Activated T-cell treated with anti-CD3 and anti-CD28 coated beads, Interleukin-2, amount 50 U/mL, for 72 hours (primary cell): Measurements from ENCODE around the gene LBX2. TPM values are rescaled to one million over a fixed set of nuclear protein-coding genes. Genes with fewer than 3 reads are reported as not detected.
A peak's percentile ranks its signal among the peaks of the same experiment; 100 is the strongest.

Source experiments
- ATAC-seq, 2 donors: fragments of 150-1000 bp; cut with Tn5 transposase; replicated peaks in 1 of 2; 2 replicates each; pipeline ENCODE4 v1.10.0; 2021; ENCODE audit warnings: moderate library complexity in 2 of 2, mild to moderate bottlenecking in 1 of 2
- DNase-seq, 2 donors: peaks; one replicate each; pipeline ENCODE4 v3.0.0; 2021 to 2022; ENCODE audit warnings: mixed read lengths in 1 of 2
- H3K27ac Mint-ChIP-seq: one replicate; pipeline ENCODE4 v1.8.0; 2022; ENCODE audit warnings: mild to moderate bottlenecking, moderate library complexity, mixed read lengths
- H3K27me3 Mint-ChIP-seq: one replicate; pipeline ENCODE4 v1.8.0; 2022; ENCODE audit warnings: low read depth, mixed read lengths
- H3K36me3 Mint-ChIP-seq, 2 donors: one replicate each; pipeline ENCODE4 v1.8.0; 2022; ENCODE audit warnings: mixed read lengths in 2 of 2, mild to moderate bottlenecking in 1 of 2; ENCODE audit not compliant: insufficient read depth in 2 of 2
- H3K4me1 Mint-ChIP-seq: one replicate; pipeline ENCODE4 v1.8.0; 2022; ENCODE audit warnings: low read depth, mixed read lengths
- H3K4me3 Mint-ChIP-seq, 2 donors: one replicate each; pipeline ENCODE4 v1.8.0; 2022; ENCODE audit warnings: mild to moderate bottlenecking in 2 of 2, mixed read lengths in 2 of 2, moderate library complexity in 2 of 2
- H3K9me3 Mint-ChIP-seq, 2 donors: one replicate each; pipeline ENCODE4 v1.8.0; 2022; ENCODE audit warnings: mixed read lengths in 2 of 2
- total RNA-seq, 2 donors: library from RNA; stranded (reverse); gene quantifications; one replicate each; pipeline ENCODE4 v1.2.3, GENCODE V29; 2022

Gene LBX2
- total RNA-seq, 2 donors from 2014 or later, result 1.2 TPM

DNA sequence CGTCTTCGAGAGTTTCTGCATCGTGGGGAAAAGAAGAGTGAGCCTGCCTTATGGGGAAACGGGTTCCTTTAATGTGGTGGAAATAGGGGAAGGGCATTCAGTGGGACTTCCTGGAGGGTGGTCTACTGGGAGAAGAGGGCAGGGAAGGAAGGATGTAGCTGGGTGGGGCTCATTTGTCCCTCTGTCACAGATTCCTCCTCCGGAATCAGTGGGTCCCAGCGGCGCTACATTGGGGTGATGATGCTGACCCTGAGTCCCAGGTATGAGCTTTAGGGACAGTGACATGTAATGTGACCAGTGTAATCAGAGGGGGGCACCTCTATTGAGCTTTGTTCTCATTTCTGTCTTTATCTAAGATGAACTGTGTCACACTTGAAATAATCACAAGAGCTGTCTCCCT lies 32.3 kb upstream of the LBX2 start:
- no peaks in the 10 kb centered on the region for H3K9me3 Mint-ChIP-seq
- no peaks in the 10 kb centered on the region for H3K27me3 Mint-ChIP-seq
- H3K4me3 Mint-ChIP-seq, result peak overlapping the region; percentile 98 to 99
- DNase-seq, result no peak
- peaks cover 18 to 19% of the 10 kb centered on the region in 2 donors for H3K36me3 Mint-ChIP-seq
- no peak overlapping the region for H3K27ac Mint-ChIP-seq
- ATAC-seq, result no peak
- H3K4me1 Mint-ChIP-seq, result peaks cover 38% of the 10 kb centered on the region

DNA sequence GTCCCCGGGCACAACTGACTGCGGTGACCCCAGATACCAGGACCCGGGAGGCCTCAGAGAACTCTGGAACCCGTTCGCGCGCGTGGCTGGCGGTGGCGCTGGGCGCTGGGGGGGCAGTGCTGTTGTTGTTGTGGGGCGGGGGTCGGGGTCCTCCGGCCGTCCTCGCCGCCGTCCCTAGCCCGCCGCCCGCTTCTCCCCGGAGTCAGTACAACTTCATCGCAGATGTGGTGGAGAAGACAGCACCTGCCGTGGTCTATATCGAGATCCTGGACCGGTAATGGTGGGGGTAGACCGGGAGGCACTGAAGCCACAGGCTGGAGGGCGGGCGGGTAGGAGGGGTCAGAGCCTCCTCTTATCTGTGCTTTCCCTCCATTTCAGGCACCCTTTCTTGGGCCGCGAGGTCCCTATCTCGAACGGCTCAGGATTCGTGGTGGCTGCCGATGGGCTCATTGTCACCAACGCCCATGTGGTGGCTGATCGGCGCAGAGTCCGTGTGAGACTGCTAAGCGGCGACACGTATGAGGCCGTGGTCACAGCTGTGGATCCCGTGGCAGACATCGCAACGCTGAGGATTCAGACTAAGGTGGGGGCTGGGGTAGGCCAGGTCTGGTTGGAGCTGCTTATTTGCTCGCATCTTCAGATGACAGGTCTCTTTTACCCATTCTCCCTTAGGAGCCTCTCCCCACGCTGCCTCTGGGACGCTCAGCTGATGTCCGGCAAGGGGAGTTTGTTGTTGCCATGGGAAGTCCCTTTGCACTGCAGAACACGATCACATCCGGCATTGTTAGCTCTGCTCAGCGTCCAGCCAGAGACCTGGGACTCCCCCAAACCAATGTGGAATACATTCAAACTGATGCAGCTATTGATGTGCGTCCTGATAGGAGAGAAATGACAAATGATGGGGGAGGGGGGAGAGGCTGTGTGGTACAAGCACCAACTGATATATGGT lies 31.1 kb upstream of the LBX2 start:
- H3K36me3 Mint-ChIP-seq, result peaks cover 23 to 24% of the 10 kb centered on the region in 2 donors
- H3K27me3 Mint-ChIP-seq, result no peaks in the 10 kb centered on the region
- H3K4me1 Mint-ChIP-seq, result peaks cover 38% of the 10 kb centered on the region
- peak overlapping the region; percentile 98 to 99 for H3K4me3 Mint-ChIP-seq
- DNase-seq (peak; percentile 68 to 71), ATAC-seq (peak; percentile 38 to 60)
- peak overlapping the region; percentile 50 for H3K27ac Mint-ChIP-seq
- peaks cover 0 to 3% of the 10 kb centered on the region in 2 donors for H3K9me3 Mint-ChIP-seq

DNA sequence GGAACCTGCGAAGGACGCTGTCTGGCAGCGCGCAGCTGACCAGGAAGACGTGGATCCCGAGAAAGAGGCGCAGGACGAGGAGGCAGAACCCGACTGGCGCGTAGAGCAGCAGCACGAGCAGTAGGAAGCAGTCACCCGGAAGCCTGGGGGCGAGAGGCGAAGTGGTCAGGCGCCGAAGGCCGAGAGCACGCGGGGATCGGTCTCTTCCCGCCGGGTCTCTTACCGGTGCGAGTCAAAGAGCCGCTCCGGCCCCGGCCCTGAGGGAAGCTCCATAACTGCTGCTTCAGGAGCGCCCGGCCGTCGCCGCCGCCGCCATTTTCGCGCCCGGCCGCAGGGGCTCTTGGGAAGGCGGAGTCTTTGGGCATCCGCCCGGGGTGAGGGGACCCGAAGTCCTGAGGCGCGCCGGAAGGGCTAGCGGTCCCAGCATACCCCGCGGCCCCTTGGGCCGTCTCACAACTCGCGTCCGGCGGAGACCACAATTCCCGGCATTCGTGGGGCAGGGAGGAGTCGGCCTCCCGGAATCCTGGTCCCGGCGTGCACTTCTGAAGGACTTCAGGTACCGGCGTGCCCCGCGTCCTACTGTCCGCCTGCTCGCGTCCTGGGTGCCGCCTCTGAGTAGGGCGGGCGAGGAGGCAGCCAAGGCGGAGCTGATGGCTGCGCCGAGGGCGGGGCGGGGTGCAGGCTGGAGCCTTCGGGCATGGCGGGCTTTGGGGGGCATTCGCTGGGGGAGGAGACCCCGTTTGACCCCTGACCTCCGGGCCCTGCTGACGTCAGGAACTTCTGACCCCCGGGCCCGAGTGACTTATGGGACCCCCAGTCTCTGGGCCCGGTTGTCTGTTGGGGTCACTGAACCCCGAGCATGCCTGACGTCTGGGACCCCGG lies 30.2 kb upstream of the LBX2 start, which contains the start of the genes AUP1 and HTRA2:
TSS of gene AUP1 (minus strand) at position 350 of the 882 bp plus-strand sequence. CDS start at position 273, 77 bp downstream.
TSS of gene HTRA2 (plus strand) at position 577 of the 882 bp plus-strand sequence. CDS start at position 651, 74 bp downstream.
- peaks cover 38% of the 10 kb centered on the region for H3K4me1 Mint-ChIP-seq
- peaks cover 23 to 24% of the 10 kb centered on the region in 2 donors for H3K36me3 Mint-ChIP-seq
- peak within 1 kb of the TSS; percentile 98 to 99 for H3K4me3 Mint-ChIP-seq
- no peaks in the 10 kb centered on the region for H3K27me3 Mint-ChIP-seq
- peaks cover 0 to 3% of the 10 kb centered on the region in 2 donors for H3K9me3 Mint-ChIP-seq
- H3K27ac Mint-ChIP-seq, result peak within 1 kb of the TSS; percentile 94
- peak; percentile 83 to 86 for ATAC-seq
- peak; percentile 90 to 93 for DNase-seq

DNA sequence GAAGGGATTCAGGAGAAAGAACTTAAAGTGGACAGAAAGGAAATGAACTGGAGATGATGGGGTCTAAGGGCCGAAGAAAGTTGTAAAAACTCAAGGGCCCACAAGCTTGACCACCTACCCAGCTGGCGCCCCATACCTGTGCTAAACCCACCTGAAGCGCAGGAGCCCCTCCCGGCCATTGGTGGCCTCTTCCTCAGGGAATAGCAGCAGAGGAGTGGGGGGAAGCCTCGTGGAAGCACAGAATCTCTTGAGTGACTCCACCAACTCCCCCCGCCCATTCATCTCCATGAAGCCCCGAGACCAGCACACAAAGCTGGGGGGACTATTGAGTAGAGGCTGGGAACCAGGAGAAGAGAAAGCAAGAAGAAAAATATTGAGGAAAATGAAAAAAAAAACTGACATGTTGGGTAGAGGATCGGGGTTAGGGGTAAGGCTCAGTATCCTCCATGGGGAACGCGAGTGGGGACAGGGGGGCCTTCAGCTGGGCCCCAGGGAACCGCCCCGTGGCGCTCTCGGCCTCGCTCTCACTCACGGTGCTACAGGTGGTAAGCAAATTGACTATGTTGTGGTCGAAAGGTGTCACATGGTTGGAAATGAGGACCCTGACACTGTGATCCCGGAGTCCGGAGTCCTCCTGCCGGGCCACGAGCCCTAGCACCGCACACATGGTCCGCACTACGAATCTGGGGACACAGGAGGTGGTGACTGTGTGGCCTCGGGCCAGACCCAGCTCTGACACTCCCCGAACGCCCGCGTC lies 29.4 kb upstream of the LBX2 start:
- peak; percentile 28 to 44 for DNase-seq
- H3K36me3 Mint-ChIP-seq, result peaks cover 23 to 24% of the 10 kb centered on the region in 2 donors
- H3K27ac Mint-ChIP-seq, result peak overlapping the region; percentile 94
- H3K4me3 Mint-ChIP-seq, result peak overlapping the region; percentile 98 to 99
- H3K4me1 Mint-ChIP-seq, result peaks cover 38% of the 10 kb centered on the region
- peaks cover 0 to 3% of the 10 kb centered on the region in 2 donors for H3K9me3 Mint-ChIP-seq
- peak; percentile 4 to 10 for ATAC-seq
- H3K27me3 Mint-ChIP-seq, result no peaks in the 10 kb centered on the region

DNA sequence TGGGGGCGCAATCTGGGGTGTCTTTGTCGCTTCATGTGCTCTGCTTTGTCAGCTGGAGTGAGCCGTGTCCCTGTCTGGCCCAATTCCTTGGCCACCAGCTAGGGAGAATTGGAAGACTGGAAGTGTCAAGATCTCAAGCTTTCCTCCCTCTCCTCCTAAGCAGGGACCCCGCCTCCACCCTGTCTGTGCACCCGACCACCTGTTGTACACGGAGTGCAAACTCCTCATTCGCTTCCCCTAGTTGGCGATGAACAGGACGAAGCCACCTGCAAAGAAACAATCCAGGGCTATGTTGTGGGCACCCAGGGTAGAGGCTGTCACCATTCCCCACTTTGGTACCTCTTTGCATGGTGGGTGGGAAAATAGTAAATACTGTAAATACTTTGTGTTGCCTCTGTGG lies 28.3 kb upstream of the LBX2 start:
- peaks cover 0 to 3% of the 10 kb centered on the region in 2 donors for H3K9me3 Mint-ChIP-seq
- peaks cover 38% of the 10 kb centered on the region for H3K4me1 Mint-ChIP-seq
- DNase-seq (no peak), ATAC-seq (no peak)
- H3K36me3 Mint-ChIP-seq, result peaks cover 23% of the 10 kb centered on the region in 2 donors
- no peaks in the 10 kb centered on the region for H3K27me3 Mint-ChIP-seq
- H3K4me3 Mint-ChIP-seq, result peak overlapping the region; percentile 98 to 99
- no peak overlapping the region for H3K27ac Mint-ChIP-seq

DNA sequence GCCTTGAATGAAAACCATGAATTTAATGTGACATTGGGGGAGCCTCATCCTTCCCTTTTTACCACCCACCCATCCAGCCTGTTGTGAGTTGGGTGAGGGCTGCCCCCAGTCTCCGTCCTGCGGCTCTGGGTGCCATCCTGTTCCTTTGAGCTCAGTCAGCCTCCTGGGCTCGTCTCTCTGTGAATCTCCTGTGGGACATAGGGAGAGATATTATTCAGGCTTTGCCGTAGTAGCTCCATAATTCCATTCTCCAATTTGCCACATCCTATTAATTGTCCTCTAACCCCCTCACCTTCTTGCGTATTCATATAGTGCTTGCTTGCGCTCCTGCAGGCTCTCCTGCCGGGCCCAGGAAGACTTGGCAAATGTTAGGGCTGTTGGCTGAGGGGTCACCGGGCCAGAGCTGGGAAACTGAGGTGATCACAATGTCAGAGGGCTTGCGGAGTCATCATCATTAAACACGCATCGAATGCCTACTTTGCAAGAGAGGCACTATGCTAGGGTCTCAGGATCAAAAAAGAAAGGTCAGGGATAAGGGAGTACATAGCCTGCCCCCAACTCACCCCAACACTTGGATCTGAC lies 27.3 kb upstream of the LBX2 start:
- Mint-ChIP-seq H3K4me1 (peaks cover 31% of the 10 kb centered on the region), H3K36me3 (peaks cover 17 to 19% of the 10 kb centered on the region in 2 donors), H3K27ac (no peak overlapping the region), H3K27me3 (no peaks in the 10 kb centered on the region), H3K4me3 (peak overlapping the region; percentile 36 to 53), H3K9me3 (peaks cover 0 to 3% of the 10 kb centered on the region in 2 donors)
- DNase-seq (no peak), ATAC-seq (no peak)

DNA sequence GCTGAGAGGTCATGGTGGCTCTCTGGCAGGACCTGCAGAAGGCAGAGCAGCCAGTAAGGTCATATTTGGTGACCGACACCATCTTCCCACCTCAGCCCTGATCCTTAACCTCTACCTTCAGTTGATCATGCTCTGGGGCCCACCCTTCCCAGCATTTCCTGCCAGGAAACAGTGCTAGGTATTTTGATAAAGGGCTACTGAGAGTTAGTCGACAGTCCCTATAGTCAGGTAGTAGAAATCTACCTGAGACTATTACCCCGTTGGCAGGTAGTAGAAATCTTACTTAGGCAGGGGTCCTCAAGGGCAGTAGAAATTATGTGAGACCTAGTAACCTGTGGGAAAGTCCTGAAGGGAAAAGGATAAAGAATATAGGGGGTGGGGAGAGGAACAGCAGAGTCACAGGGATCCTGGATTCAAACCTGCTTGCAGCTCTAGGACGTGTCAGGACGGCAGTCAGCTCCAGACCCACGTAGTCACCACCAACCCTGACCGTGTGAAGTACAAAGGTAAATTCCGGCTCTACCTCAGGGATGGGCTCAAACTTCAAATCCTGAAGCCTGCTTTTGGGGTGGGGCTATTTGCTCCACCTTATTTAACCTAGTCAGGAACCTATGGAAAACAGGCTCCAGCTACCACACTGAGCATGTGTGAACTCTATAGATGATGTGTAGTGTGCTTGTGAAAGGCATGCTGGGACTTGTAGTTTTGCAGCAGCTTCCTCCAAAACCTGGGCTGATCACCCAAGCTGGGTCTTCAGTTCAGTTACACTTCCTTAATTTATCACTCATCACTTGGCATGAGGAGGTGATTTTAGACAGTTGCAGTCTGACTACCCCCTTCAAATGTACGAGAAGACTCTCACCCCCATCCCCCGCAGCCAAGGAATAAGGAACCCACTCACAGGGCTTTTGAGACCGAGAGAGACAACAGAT lies 26.6 kb upstream of the LBX2 start, which contains the start of gene DQX1:
TSS of gene DQX1 (minus strand) at position 515 of the 932 bp plus-strand sequence. CDS start at position 13, 502 bp downstream.
- H3K4me3 Mint-ChIP-seq, result peak within 1 kb of the TSS; percentile 36 to 53
- H3K27me3 Mint-ChIP-seq, result no peaks in the 10 kb centered on the region
- peaks cover 23% of the 10 kb centered on the region for H3K4me1 Mint-ChIP-seq
- peaks cover 17 to 19% of the 10 kb centered on the region in 2 donors for H3K36me3 Mint-ChIP-seq
- H3K27ac Mint-ChIP-seq, result no peak within 1 kb of the TSS
- ATAC-seq, result no peak
- peaks cover 0 to 3% of the 10 kb centered on the region in 2 donors for H3K9me3 Mint-ChIP-seq
- no peak for DNase-seq

DNA sequence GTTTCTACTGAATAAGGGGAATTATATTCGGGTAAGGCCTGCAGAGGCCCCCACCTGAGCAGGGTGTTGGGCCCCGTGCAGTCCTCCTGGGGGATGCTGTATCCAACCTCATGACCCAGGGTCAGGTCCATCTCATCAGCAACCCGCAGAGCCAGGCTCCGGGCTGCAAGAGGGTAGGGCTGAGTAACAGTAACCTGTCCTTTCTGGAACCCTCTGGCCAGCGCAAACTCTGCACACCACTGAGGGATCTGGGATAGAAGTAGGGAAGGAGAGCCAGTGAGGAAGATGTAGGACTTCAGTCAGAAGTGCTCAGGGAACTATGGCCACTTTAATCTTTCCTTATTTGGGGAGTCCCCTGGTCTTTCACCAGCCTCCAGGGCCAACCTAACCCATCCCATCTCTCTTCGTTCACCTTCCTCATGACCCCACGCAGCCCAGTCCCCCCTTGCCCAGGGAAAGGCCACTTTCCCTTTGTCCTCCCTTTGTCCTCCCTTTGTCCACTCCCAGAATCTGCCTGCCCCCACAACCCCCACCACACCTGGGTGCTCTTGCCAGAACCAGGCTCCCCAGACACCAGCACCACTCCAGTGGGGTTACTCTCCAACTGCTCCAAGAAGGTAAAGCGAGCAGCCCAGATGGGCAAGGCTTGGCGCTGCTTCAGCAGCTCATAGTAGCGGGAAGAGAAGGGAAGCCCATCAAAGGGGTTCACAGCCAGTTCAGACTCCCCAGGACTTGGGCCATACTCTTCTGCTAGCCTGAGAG lies 25.7 kb upstream of the LBX2 start:
- H3K4me3 Mint-ChIP-seq, result no peak overlapping the region
- H3K27me3 Mint-ChIP-seq, result peaks cover 4% of the 10 kb centered on the region
- DNase-seq (no peak), ATAC-seq (no peak)
- peaks cover 0 to 3% of the 10 kb centered on the region in 2 donors for H3K9me3 Mint-ChIP-seq
- peaks cover 16 to 17% of the 10 kb centered on the region in 2 donors for H3K36me3 Mint-ChIP-seq
- H3K4me1 Mint-ChIP-seq, result peaks cover 18% of the 10 kb centered on the region
- H3K27ac Mint-ChIP-seq, result no peak overlapping the region

DNA sequence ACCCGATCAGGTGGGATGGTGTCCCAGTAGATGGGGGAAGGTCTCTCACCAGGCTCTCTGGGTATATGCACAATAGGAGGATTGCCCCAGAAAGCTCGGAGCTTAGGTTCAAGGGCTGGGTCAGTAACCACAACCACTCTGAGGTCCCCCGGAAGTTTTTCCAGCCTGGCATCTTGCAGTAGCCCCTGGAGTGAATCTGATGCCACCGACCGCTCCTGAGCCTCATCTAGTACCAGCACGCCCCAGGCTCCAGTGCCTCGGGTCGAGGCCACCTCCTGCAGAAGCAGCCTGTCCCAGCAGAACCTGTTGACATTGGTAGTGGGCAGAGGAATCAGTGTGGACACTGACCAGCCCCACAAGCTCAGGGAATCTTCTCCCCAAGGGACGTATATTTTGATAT lies 24.6 kb upstream of the LBX2 start:
- Mint-ChIP-seq H3K4me1 (peaks cover 18% of the 10 kb centered on the region), H3K27ac (no peak overlapping the region), H3K4me3 (no peak overlapping the region), H3K27me3 (peaks cover 14% of the 10 kb centered on the region), H3K36me3 (peaks cover 16% of the 10 kb centered on the region in 2 donors), H3K9me3 (peaks cover 0 to 3% of the 10 kb centered on the region in 2 donors)
- ATAC-seq (no peak), DNase-seq (no peak)

DNA sequence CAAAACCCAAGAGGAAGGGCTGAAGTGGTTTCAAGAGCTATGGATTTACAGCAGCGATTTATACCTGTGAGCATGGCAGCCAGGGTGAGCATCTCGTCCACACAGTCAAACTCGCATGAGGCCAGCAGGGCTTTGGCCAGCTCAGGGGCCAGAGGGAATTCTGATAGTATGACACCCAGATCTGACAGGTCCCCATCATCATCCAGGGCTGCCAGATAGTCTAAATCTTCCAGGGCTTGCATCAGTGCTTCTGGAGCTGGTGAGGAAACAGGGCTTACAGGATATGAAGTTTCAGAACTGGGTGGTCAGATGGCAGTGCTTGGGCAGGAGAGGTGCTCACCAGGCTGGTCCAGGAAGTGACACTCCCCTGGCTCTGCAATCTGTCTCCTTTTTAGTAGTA lies 23.1 kb upstream of the LBX2 start:
- H3K4me1 Mint-ChIP-seq, result peaks cover 4% of the 10 kb centered on the region
- ATAC-seq (no peak), DNase-seq (no peak)
- H3K36me3 Mint-ChIP-seq, result peaks cover 8 to 12% of the 10 kb centered on the region in 2 donors
- no peak overlapping the region for H3K27ac Mint-ChIP-seq
- H3K27me3 Mint-ChIP-seq, result peaks cover 29% of the 10 kb centered on the region
- H3K4me3 Mint-ChIP-seq, result no peak overlapping the region
- peaks cover 0 to 3% of the 10 kb centered on the region in 2 donors for H3K9me3 Mint-ChIP-seq
